ENCODE results near the gene NELL1. TPM values are rescaled to one million over a fixed set of nuclear protein-coding genes. Genes with fewer than 3 reads are reported as not detected.

The NELL1 gene
- total RNA-seq, 4 donors from 2014 or later = not detected

DNA sequence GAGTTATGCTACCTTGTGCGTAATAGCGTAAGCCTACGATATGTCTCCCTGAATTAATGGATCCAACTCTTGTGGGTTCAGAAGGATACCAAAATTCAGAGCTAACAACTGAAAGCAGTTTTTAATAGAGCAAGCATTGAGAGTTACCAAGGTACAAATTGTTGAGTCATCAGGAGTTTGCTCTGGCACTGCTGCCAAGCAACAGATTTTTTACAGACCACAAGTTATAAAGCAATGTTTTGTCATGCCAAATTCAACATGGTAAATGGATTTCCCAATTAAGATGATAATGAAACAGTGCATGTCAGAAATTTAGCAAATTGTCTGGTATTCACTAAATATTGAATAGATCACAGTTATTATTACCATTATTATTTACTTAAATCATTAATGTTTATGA lies 295.6 kb downstream of the NELL1 start:
- intact Hi-C loops (cut with DNase I; ENCODE audit: low total_unique reads) (no loop called here), in situ Hi-C loops (cut with MboI; ENCODE audit: low sequenced_read_pairs in 4 of 4) (no loop called here)
- H3K27me3 ChIP-seq = no peaks in the 10 kb centered on the region
- TF ChIP-seq CTCF (IDR thresholded peaks at IDR 0.05 in 4 of 5, conservative IDR thresholded peaks at IDR 0.05 in 1 of 5) = no peak
- H3K9me3 ChIP-seq = no peaks in the 10 kb centered on the region
- no peak overlapping the region for H3K27ac ChIP-seq
- no peak for DNase-seq
- no peak for ATAC-seq
- no peaks in the 10 kb centered on the region for H3K4me1 ChIP-seq
- no peak overlapping the region for H3K4me3 ChIP-seq
- no peaks in the 10 kb centered on the region for H3K36me3 ChIP-seq

- no peaks in the 10 kb centered on the region for H3K27me3 ChIP-seq
- H3K9me3 ChIP-seq = no peaks in the 10 kb centered on the region
- no peaks in the 10 kb centered on the region for H3K36me3 ChIP-seq
- in situ Hi-C loops (cut with MboI; ENCODE audit: low sequenced_read_pairs in 4 of 4) (no loop called here), intact Hi-C loops (cut with DNase I; ENCODE audit: low total_unique reads) (no loop called here)
- ATAC-seq (no peak), DNase-seq (no peak)
- no peak overlapping the region for H3K4me3 ChIP-seq
- no peak overlapping the region for H3K27ac ChIP-seq
- TF ChIP-seq POLR2A (IDR thresholded peaks at IDR 0.05) = no peak
- TF ChIP-seq CTCF (IDR thresholded peaks at IDR 0.05 in 4 of 5, conservative IDR thresholded peaks at IDR 0.05 in 1 of 5) = no peak
- no peaks in the 10 kb centered on the region for H3K4me1 ChIP-seq
Measured at GRCh38 chr11:20966489-20966888, 297.1 kb downstream of the NELL1 start.

GRCh38 chr11:20973940-20974559 lies 304.7 kb downstream of the NELL1 start:
- Histone ChIP-seq H3K9me3 (no peaks in the 10 kb centered on the region), H3K4me1 (no peaks in the 10 kb centered on the region), H3K27ac (no peak overlapping the region), H3K27me3 (no peaks in the 10 kb centered on the region), H3K36me3 (no peaks in the 10 kb centered on the region), H3K4me3 (no peak overlapping the region)
- ATAC-seq (no peak), DNase-seq (no peak)
- in situ Hi-C loops (cut with MboI; ENCODE audit: low sequenced_read_pairs in 4 of 4) = no loop called here
- intact Hi-C loops (cut with DNase I; ENCODE audit: low total_unique reads) = no loop called here
- TF ChIP-seq CTCF (IDR thresholded peaks at IDR 0.05 in 4 of 5, conservative IDR thresholded peaks at IDR 0.05 in 1 of 5) (no peak), POLR2A (IDR thresholded peaks at IDR 0.05) (no peak)

GRCh38 chr11:20980736-20981135 lies 311.4 kb downstream of the NELL1 start:
- H3K4me3 ChIP-seq = no peak overlapping the region
- no peaks in the 10 kb centered on the region for H3K27me3 ChIP-seq
- no peak overlapping the region for H3K27ac ChIP-seq
- H3K4me1 ChIP-seq = no peaks in the 10 kb centered on the region
- intact Hi-C loops (cut with DNase I; ENCODE audit: low total_unique reads) = no loop called here
- no peaks in the 10 kb centered on the region for H3K36me3 ChIP-seq
- DNase-seq (no peak), ATAC-seq (no peak)
- in situ Hi-C loops (cut with MboI; ENCODE audit: low sequenced_read_pairs in 4 of 4) = no loop called here
- TF ChIP-seq POLR2A (IDR thresholded peaks at IDR 0.05) (no peak), CTCF (IDR thresholded peaks at IDR 0.05 in 4 of 5, conservative IDR thresholded peaks at IDR 0.05 in 1 of 5) (no peak)
- no peaks in the 10 kb centered on the region for H3K9me3 ChIP-seq

DNA sequence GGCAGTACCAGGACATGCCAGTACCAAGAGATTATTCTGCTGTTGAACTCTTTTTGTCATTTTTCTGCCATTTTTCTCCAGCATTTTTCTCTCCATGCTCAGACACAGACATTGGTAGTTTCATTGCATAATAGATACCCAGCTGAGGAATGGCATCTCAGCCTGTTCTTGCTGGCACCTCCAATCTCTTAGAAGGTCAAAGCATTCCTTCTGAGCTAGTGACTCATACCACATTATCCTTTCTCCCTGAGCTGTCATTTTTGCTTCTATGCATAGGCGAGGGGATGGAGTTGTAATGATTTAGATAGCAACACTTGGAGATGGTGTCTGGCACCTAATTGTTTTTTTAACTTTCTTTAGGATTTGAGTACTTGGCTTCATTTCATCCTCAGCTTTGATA lies 321.1 kb downstream of the NELL1 start:
- H3K4me3 ChIP-seq = no peak overlapping the region
- no peak overlapping the region for H3K27ac ChIP-seq
- no peaks in the 10 kb centered on the region for H3K27me3 ChIP-seq
- no peaks in the 10 kb centered on the region for H3K4me1 ChIP-seq
- ATAC-seq = no peak
- intact Hi-C loops (cut with DNase I; ENCODE audit: low total_unique reads) (no loop called here), in situ Hi-C loops (cut with MboI; ENCODE audit: low sequenced_read_pairs in 4 of 4) (no loop called here)
- H3K36me3 ChIP-seq = no peaks in the 10 kb centered on the region
- no peaks in the 10 kb centered on the region for H3K9me3 ChIP-seq
- no peak for DNase-seq
- TF ChIP-seq POLR2A (IDR thresholded peaks at IDR 0.05) (no peak), CTCF (IDR thresholded peaks at IDR 0.05 in 4 of 5, conservative IDR thresholded peaks at IDR 0.05 in 1 of 5) (no peak)
